Keratinocyte (primary cell): ENCODE measurements around the gene ACTR5.

Experiments
- EZH2 ChIP-seq: IDR thresholded peaks from one replicate; pipeline ENCODE4 v1.6.1; 2012; ENCODE audit warnings: inconsistent platforms, mild to moderate bottlenecking, low read length, moderate library complexity
- TF ChIP-seq, protein P1 (sequence below), 3 experiments: IDR thresholded peaks in 1 of 3; conservative IDR thresholded peaks in 1 of 3; optimal IDR thresholded peaks in 1 of 3; 2 replicates in 2 of 3; 3 replicates in 1 of 3; pipeline versions ENCODE3 to v1.5.1; 2011; ENCODE audit warnings: low read length in 3 of 3, mild to moderate bottlenecking in 3 of 3, moderate library complexity in 2 of 3, control low read depth in 1 of 3, inconsistent platforms in 1 of 3; ENCODE audit not compliant: insufficient read depth in 2 of 3; ENCODE audit errors: extremely low read depth in 1 of 3

DNA sequence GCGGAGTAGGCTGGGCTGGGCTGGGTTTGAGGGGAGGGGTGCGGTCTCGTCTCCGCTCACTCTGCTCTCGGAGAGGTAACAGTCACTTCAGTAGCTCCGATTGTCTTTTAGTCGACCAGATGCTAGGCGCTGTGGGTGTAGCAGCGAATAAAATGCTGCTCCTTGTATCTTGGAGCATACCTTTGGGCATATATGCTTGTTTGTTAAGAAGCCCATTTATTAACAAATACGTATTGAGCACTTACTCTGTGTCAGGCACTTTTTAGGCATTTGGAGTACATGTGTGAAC, 545 bp downstream of the ACTR5 start:
- TF ChIP-seq, protein P1, sequence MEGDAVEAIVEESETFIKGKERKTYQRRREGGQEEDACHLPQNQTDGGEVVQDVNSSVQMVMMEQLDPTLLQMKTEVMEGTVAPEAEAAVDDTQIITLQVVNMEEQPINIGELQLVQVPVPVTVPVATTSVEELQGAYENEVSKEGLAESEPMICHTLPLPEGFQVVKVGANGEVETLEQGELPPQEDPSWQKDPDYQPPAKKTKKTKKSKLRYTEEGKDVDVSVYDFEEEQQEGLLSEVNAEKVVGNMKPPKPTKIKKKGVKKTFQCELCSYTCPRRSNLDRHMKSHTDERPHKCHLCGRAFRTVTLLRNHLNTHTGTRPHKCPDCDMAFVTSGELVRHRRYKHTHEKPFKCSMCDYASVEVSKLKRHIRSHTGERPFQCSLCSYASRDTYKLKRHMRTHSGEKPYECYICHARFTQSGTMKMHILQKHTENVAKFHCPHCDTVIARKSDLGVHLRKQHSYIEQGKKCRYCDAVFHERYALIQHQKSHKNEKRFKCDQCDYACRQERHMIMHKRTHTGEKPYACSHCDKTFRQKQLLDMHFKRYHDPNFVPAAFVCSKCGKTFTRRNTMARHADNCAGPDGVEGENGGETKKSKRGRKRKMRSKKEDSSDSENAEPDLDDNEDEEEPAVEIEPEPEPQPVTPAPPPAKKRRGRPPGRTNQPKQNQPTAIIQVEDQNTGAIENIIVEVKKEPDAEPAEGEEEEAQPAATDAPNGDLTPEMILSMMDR (optimal IDR thresholded peaks at IDR 0.05 in 1 of 3, IDR thresholded peaks at IDR 0.05 in 1 of 3, conservative IDR thresholded peaks at IDR 0.05 in 1 of 3; ENCODE audit: extremely low read depth in 1 of 3, insufficient read depth in 2 of 3, low read length in 3 of 3), result no peak
- TF ChIP-seq EZH2, result no peak
